ENCODE data around the gene HSPB7.

Gene HSPB7

DNA sequence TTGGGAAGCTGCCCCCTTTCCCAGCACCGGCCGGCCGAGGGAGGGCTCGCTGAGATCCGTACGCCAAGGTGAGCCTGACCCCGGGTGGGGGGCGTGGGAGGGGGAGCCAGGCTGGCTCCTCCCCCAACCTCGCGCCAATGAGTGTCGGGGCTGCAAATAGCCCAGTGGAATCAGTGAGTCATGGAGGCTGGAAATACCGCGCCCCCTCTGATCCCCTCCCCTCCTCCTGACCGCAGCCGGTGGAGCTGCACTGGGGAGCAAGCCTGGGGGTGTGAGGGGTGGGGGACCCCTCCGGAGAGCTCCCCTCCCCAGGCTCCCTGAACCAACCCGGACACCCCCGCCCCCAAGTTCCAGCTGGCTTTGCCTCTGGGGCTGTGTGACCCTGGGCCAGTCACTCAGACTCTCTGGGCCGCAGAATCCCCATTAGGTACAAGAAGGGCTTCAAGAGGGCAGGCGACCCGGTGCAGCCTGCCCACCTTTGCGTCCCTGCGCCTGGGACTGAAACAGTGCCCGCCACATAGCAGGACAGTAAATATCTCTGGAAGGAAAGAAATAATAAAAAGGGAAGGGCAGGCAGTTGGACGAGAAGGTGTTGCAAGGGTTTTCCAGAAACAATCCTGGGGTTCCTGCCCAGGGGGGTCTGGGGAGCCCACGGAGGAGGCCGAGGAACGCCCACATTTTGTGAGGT, 4.5 kb downstream of the HSPB7 start:
- intact Hi-C loops (cut with DNase I; ENCODE audit: low total_unique reads) = no loop called here
- peak overlapping the region; percentile 39 to 53 for H3K4me3 ChIP-seq
- H3K27me3 ChIP-seq = no peaks in the 10 kb centered on the region
- H3K36me3 ChIP-seq = peaks cover 0 to 5% (median 0%) of the 10 kb centered on the region in 3 donors
- no peaks in the 10 kb centered on the region for H3K9me3 ChIP-seq
- TF ChIP-seq CTCF (IDR thresholded peaks at IDR 0.05) = no peak
- H3K27ac ChIP-seq = peak overlapping the region; percentile 89 to 99
- DNase-seq = peak; percentile 69 to 92
- peaks cover 3 to 56% (median 47%) of the 10 kb centered on the region in 4 donors for H3K4me1 ChIP-seq

- Histone ChIP-seq H3K27me3 (no peaks in the 10 kb centered on the region), H3K36me3 (peaks cover 0 to 5% (median 0%) of the 10 kb centered on the region in 3 donors), H3K27ac (peak overlapping the region; percentile 89 to 99), H3K4me3 (peak overlapping the region; percentile 39 to 53), H3K4me1 (peaks cover 3 to 50% (median 44%) of the 10 kb centered on the region in 4 donors), H3K9me3 (no peaks in the 10 kb centered on the region)
- intact Hi-C loops (cut with DNase I; ENCODE audit: low total_unique reads) = no loop called here
- TF ChIP-seq CTCF (IDR thresholded peaks at IDR 0.05) = no peak
- peak; percentile 74 to 93 for DNase-seq
These were observed 5.1 kb downstream of the HSPB7 start for GRCh38 chr1:16012590-16013219.

DNA sequence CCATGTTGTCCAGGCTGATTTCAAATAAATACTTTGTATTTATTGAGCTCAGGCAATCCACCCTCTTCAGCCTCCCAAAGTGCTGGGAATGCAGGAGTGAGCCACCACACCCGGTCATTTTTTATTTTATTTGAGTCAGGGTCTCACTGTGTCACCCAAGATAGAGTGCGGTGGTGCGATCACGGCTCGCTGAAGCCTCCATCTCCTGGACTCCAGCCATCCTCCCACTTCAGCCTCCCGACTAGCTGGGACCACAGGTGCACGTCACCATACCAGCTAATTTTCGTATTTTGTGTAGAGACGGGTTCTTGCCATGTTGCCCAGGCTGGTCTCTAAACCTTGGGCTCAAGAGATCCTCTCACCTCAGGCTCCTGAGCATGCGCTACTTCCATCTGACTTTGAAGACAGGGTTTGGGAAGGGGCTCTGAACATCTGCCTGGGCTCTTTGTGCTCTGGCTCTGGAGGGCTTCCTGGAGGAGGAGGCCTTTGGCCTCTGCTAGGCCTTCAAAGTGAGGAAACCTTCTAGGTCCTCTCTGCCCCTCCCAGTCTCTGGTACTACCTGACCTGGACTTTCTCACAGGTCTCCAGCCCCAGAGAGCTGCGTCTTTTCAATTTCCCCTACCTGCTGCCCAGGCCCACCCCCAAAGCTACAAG, 5.8 kb downstream of the HSPB7 start:
- H3K4me3 ChIP-seq = peak overlapping the region in 1 of 2 donors; percentile 53
- intact Hi-C loops (cut with DNase I; ENCODE audit: low total_unique reads) = no loop called here
- no peak for DNase-seq
- no peaks in the 10 kb centered on the region for H3K27me3 ChIP-seq
- no peak for TF ChIP-seq CTCF (IDR thresholded peaks at IDR 0.05)
- peaks cover 0 to 5% (median 0%) of the 10 kb centered on the region in 3 donors for H3K36me3 ChIP-seq
- peak overlapping the region; percentile 89 to 99 for H3K27ac ChIP-seq
- H3K9me3 ChIP-seq = no peaks in the 10 kb centered on the region
- H3K4me1 ChIP-seq = peaks cover 3 to 47% (median 42%) of the 10 kb centered on the region in 4 donors

GRCh38 chr1:16010837-16011236, 7.0 kb downstream of the HSPB7 start:
- Histone ChIP-seq H3K27ac (peak overlapping the region in 1 of 2 donors; percentile 99), H3K4me3 (no peak overlapping the region), H3K4me1 (peaks cover 3 to 40% (median 36%) of the 10 kb centered on the region in 4 donors), H3K9me3 (no peaks in the 10 kb centered on the region), H3K27me3 (no peaks in the 10 kb centered on the region), H3K36me3 (peaks cover 0 to 5% (median 0%) of the 10 kb centered on the region in 3 donors)
- DNase-seq = no peak
- intact Hi-C loops (cut with DNase I; ENCODE audit: low total_unique reads) = no loop called here
- no peak for TF ChIP-seq CTCF (IDR thresholded peaks at IDR 0.05)

- no peak for TF ChIP-seq CTCF (IDR thresholded peaks at IDR 0.05)
- no peak for DNase-seq
- peaks cover 0 to 29% (median 24%) of the 10 kb centered on the region in 4 donors for H3K4me1 ChIP-seq
- H3K4me3 ChIP-seq = no peak overlapping the region
- H3K36me3 ChIP-seq = no peaks in the 10 kb centered on the region
- no peaks in the 10 kb centered on the region for H3K27me3 ChIP-seq
- H3K9me3 ChIP-seq = no peaks in the 10 kb centered on the region
- peak overlapping the region in 1 of 2 donors; percentile 7 for H3K27ac ChIP-seq
- intact Hi-C loops (cut with DNase I; ENCODE audit: low total_unique reads) = loop anchor here (2.0 kb wide), 2 partner anchors 23 to 47 kb away; no protein-coding TSS in a partner anchor
These were observed 8.2 kb downstream of the HSPB7 start for GRCh38 chr1:16009678-16010077.
